ENCODE results near the gene IL4R.
"Not testable (repeated sequence)": the region's sequence is repeated elsewhere in the genome, so short reads cannot be mapped to it uniquely, and the experiment has no call there.

Gene IL4R

GRCh38 chr16:27313422-27314160 is at the start of gene IL4R:
IL4R (plus strand) TSS chr16:27313974; CDS start chr16:27340204, 26,230 bp downstream.
- DNase-seq (ENCODE audit: low read depth in 3 of 3) = peak in 2 of 3 experiments; percentile 46 to 58

DNA sequence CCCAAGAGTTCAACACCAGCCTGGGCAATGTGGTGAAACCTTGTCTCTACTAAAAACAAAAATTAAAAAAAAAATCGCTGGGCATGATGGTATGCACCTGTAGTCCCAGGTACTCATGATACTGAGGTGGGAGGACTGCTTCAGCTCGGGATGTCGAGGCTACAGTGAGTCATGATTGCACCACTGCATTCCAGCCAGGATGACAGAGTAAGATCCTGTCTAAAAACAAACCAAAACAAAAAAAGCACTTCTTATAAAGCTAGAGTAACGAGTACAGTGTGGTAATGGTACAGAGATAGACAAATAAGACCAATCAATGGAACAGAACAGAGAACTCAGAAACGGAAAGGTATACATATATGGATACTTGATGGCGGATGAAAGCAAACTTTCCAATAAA is 49.6 kb upstream of the IL4R start:
- DNase-seq (ENCODE audit: low read depth in 3 of 3) = no peak

GRCh38 chr16:27265982-27266381 is 47.8 kb upstream of the IL4R start:
- DNase-seq (ENCODE audit: low read depth in 3 of 3) = no peak

GRCh38 chr16:27267037-27267677 is 46.6 kb upstream of the IL4R start:
- no peak for DNase-seq (ENCODE audit: low read depth in 3 of 3)

DNA sequence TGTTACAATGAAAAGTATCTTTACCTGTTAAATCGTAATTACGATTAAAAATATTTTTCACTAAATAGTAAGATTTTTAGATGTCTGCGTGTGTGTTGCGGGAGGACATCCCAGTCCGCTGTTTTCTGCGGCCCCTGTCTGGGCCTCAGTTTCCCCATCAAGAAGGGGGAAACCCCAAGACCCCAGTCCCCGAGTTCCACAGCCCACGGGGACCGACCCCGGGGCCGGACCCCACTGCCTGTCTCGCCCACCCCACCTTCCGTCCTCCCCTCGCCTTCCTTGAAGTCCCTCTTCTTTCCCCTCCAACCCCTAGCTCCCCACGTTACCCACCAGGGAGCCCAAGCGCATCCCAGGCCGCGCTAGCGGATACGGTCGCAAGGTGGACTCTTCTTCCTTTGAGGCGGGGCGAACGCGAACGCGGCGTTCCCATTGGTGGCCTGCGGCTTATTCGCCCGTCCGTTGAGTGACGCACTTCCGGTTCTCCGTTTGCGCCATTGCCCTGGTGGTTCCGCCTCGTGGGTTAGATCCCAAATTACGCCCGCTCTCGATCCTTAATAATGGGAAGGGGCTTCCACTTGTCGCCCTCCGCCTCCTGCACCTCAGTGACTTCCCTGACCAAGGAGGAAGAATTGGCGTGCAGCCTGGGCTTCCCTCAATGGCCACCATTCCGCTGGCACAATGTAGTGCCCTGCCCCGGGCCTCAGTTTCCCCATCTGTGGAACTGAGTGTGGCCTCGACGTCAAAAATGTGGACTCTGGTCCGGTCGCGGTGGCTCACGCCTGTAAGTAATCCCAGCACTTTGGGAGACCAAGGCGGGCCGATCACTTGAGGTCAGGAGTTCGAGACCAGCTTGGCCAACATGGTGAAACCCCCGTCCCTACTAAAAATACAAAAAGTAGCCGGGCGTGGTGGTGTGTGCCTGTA is 45.1 kb upstream of the IL4R start, which contains the start of gene NSMCE1:
Gene NSMCE1, minus strand, starts transcription at position 397 of the 924 bp plus-strand sequence. CDS start 11,202 bp downstream, outside the sequence.
- DNase-seq (ENCODE audit: low read depth in 3 of 3) = peak; percentile 93 to 97 (median 94)

DNA sequence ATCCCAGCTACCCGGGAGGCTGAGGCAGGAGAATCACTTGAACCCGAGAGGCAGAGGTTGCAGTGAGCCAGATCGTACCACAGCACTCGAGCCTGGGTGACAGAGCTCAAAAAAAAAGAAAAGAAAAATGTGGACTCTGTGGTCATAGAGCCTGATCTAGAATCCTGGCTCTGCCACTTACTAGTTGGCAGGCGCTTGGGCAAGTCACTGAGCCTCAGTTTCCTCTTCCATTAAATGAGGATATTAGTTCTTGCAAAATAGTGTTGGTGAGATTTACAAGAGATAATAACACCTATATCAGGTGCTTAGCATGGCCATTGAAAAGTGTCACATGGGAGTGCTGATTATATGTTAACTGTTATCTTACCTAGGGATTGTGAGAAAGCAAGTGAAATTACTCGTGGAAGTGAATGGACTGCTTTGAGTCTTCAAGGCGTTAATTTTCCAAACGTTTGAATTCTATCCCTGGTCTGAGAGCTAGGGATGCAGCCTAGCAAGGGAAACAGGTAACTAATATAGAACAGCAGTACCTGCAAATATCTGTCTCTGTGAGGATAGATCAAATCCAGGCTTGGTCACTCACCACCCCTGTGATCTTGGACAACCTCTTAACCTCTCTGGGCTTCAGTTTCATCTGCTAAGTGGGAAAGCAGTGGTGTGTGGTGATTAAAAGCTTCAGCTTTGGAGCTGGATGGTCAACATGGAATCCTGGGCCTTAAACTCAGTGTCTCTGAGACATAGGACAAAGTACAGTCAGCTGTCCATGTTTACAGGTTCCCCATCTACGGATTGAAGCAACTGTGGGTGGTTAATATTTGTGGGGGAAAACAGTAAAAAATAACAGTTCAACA is 44.2 kb upstream of the IL4R start:
- DNase-seq (ENCODE audit: low read depth in 3 of 3) = no peak

DNA sequence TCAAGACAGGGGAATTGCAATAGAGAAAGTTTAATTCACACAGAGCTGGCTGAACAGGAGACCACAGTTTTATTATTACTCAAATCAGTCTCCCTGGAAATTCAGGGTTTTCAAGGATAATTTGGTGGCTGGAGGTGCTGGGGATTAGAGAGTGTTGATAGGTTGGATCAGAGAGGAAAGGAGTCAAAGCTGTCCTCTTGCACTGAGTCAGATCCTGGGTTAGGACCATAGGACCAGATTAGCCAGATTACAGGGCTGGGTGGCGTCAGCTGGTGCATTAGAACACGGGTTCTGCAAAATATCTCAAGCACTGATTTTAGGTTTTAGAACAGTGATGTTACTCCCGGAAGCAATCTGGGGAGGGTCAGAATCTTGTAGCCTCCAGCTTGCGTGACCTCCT is 43.4 kb upstream of the IL4R start:
- no peak for DNase-seq (ENCODE audit: low read depth in 3 of 3)

- DNase-seq (ENCODE audit: low read depth in 3 of 3) = no peak
These were observed 41.7 kb upstream of the IL4R start for GRCh38 chr16:27272076-27272475.

DNA sequence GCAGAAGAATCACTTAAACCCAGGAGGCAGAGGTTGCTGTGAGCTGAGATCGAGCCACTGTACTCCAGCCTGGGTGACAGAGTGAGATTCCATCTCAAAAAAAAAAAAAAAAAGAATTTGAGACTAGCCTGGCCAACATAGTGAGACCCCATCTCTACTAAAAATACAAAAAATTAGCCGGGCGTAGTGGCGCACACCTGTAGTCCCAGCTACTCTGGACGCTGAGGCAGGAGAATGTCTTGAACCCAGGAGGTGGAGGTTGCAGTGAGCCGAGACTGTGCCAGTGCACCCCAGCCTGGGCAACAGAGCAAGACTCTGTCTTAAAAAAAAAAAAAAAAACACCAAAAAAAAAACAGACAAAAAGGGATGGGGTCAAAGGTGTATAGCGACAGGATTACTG is 41.1 kb upstream of the IL4R start:
- DNase-seq (ENCODE audit: low read depth in 3 of 3) = not testable (repeated sequence)

- DNase-seq (ENCODE audit: low read depth in 3 of 3) = no peak
These were observed 40.5 kb upstream of the IL4R start for GRCh38 chr16:27273330-27273669.

DNA sequence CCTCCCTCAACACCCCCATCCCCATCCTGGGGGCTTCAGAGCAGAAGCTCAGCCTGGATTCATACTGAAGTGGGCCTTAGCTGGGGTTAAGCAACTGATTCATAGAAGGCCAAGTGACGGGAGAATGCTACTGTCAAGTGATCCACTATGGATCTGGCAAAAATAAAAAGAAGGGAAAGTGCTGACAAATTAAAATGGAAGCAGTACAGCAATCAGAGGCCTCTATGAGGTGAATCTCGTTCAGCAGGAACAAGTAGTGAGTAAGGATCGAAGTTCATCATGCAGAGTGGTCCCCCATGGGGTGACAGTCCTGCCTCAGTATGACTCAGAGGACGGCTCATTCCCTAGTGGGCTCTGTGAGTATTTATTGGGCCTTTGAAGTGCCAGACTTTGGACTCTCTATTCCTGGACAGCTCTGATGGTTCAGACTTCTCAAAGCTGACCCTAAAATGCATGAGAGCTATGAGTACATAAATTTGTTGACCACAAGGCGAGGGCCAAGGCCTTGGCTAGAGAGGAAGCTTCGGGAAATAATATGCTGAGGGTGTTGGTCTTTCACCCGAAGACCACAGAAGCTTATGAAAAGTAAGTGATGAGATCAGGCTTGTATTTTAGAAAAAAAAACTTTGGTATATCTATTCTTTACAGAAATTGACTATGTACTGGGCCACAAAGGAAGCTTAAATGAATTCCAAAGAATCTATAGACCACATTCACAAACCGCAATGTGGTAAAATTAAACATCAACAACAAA is 39.9 kb upstream of the IL4R start:
- DNase-seq (ENCODE audit: low read depth in 3 of 3) = peak in 1 of 3 experiments; percentile 6

GRCh38 chr16:27274424-27274874 is 39.3 kb upstream of the IL4R start:
- DNase-seq (ENCODE audit: low read depth in 3 of 3) = not testable (repeated sequence)

- no peak for DNase-seq (ENCODE audit: low read depth in 3 of 3)
These were observed 38.4 kb upstream of the IL4R start for GRCh38 chr16:27275394-27275793.

DNA sequence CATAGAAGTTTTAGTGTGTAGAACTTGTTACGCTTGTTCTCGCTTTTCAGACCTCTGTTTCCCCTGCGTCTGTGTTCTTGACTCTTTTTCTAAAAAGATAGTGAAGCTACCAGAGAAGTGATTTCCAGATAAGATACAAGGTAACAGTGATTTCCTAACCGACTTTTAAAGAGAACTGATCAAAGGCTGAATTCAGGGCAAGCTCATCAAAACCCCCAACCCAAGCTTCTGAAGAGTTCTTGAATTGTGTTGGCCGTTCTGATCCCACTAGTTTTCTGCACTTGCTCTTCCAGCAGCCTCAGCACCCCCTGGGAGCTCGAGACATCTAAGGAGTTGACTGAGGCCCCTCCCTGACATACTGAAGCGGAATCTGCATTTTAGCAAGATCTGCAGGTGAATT is 32.5 kb upstream of the IL4R start:
- no peak for DNase-seq (ENCODE audit: low read depth in 3 of 3)

DNA sequence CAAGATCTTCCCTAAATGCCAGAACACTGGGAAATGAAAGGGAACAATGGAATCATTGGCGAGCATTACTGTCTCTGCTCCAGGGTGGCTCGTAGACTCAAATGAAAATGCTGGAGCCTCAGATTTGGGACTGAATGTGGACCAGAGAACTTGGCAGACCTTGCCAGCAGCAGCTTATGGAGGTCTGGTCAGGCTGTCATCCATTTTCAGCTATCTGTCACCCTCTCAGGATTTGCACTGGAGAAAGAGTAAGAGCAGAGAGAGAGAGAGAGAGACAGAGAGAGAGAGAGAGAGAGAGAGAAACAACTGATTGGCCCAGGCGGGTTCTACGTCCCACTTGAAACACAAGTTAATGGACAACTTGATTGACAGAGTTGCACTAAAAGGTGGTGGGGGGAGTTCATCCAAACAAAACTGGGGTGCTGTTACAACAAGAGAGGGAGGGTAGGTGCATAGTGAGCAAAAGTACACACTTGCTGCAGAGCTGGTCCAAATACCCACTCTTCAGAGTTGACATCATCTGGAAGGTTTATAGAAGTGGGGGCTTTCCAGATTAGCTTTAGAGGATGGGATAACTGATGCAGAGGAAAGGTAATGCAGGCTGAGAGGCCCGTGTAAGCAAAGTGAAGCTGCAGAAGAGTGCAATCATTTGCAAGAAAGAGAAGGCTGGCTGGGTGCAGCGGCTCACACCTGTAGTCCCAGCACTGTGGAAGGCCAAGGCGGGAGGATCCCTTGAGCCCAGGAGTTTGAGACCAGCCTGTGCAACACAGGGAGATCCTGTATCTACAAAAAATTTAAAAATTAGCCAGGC is 28.7 kb upstream of the IL4R start:
- no peak for DNase-seq (ENCODE audit: low read depth in 3 of 3)

DNA sequence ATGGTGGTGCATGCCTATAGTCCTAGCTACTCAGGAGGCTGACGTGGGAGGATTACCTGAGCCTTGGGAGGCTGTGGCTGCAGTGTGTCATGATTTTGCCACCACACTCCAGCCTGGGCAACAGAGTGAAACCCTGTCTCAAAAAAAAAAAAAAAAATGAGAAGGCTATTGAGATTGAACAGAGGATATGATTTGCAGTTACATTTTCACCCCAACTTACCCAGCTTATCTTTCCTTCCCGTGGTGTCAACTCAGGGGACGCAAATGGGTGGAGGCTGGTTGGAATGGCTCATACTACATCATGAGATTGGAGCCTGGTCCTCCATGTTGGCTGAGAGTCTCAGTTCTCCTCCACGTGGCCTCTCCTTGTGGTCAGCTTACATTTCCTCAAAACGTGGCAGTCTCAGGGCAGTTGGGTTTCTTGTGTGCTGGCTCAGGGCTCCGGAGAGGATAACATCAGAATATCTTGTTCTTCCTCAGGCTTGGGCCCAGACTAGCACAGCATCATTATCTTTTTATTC is 28.0 kb upstream of the IL4R start:
- no peak for DNase-seq (ENCODE audit: low read depth in 3 of 3)

DNA sequence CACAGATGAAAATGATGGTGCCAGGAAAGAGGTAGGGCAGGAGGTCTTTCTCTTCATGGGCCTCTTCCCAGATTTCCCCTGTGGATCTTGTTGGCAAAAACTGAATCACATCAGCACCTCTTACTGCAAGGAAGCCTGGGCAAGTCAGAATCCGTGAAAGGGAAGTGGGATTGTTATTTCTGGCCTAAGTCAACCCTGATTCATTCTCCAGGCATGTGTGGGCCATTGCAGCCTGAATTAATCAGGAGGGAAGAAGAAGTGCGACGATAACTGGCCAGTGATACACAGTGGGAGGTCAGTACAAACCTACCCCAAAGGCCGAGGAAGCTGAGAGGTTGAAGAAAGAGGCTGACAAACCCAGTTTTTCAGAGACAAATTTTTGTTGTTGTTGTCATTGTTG is 27.3 kb upstream of the IL4R start:
- DNase-seq (ENCODE audit: low read depth in 3 of 3) = no peak

DNA sequence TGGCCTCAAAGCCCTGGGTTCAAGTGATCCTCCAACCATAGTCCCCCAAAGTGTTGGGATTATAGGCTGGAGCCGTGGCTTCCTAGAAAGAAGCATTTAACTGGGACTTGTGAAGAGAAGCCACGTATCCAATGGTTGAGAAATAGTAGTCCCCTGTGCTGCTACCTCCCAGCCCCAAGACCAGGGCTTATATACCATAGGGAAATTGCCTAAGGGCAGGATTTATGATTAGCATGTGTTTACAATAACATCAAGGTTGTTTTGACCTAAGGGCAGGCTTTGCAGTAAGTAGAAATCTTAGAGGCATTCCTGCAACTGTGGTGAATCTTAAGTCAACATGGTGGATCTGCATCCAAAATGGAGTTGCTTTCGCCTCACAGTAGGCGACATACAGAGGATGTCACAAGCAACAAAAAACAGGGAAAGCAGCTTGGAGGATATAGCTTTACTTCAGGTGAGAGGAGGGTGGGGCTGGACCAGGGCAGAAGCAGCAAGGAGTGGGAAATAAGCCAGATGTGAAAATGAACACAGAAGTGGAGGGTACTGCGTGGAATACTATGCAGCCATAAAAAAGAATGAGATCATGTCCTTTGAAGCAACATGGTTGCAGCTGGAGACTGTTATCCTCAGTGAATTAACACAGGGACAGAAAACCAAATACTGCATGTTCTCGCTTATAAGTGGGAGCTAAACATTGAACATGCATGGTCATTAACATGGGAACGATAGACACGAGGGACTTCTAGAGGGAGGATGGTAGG is 26.5 kb upstream of the IL4R start:
- DNase-seq (ENCODE audit: low read depth in 3 of 3) = no peak

- DNase-seq (ENCODE audit: low read depth in 3 of 3) = no peak
These were observed 25.9 kb upstream of the IL4R start for GRCh38 chr16:27287887-27288286.
